HT-29 (cell line): ENCODE data around the gene IFI16. TPM values are rescaled to one million over a fixed set of nuclear protein-coding genes. Genes with fewer than 3 reads are reported as not detected.
"Not testable (repeated sequence)": the region's sequence is repeated elsewhere in the genome, so short reads cannot be mapped to it uniquely, and the experiment has no call there.

Source experiments
- DNase-seq: peaks from one replicate; pipeline ENCODE4 v3.0.0-alpha.2; 2015; ENCODE audit warnings: low spot score
- total RNA-seq: library from RNA; depleted of rRNA; stranded (reverse); fragments of >200 nt; shearing (Covaris generic); gene quantifications from 2 replicates; pipeline ENCODE4 v1.2.3, GENCODE V29; 2014

IFI16 gene
- total RNA-seq, 1 experiment from 2014 or later = not detected

- DNase-seq = no peak
Observed at GRCh38 chr1:159007726-159008125, 2.0 kb upstream of the IFI16 start.

- DNase-seq = no peak
Observed at GRCh38 chr1:159008744-159009188, 941 bp upstream of the IFI16 start.

- DNase-seq = no peak
Observed at GRCh38 chr1:159009287-159009686, 420 bp upstream of the IFI16 start.

- DNase-seq = no peak
Observed at GRCh38 chr1:159010391-159010790, 684 bp downstream of the IFI16 start.

GRCh38 chr1:159011001-159011400 is 1.3 kb downstream of the IFI16 start:
- DNase-seq = not testable (repeated sequence)

- DNase-seq = no peak
Observed at GRCh38 chr1:159011751-159012150, 2.0 kb downstream of the IFI16 start.

- DNase-seq = no peak
Observed at GRCh38 chr1:159012495-159012894, 2.8 kb downstream of the IFI16 start.

GRCh38 chr1:159014003-159014571 is 4.4 kb downstream of the IFI16 start:
- no peak for DNase-seq

GRCh38 chr1:159014851-159015250 is 5.1 kb downstream of the IFI16 start:
- no peak for DNase-seq

- DNase-seq = peak; percentile 11
Observed at GRCh38 chr1:159015440-159015909, 5.8 kb downstream of the IFI16 start.

- DNase-seq = no peak
Observed at GRCh38 chr1:159023723-159024122, 14.0 kb downstream of the IFI16 start.

- DNase-seq = no peak
Observed at GRCh38 chr1:159025043-159025442, 15.3 kb downstream of the IFI16 start.

GRCh38 chr1:159026841-159027240 is 17.1 kb downstream of the IFI16 start:
- DNase-seq = not testable (repeated sequence)

GRCh38 chr1:159030311-159030710 is 20.6 kb downstream of the IFI16 start:
- no peak for DNase-seq

- DNase-seq = no peak
Observed at GRCh38 chr1:159030877-159031447, 21.3 kb downstream of the IFI16 start.

- DNase-seq = no peak
Observed at GRCh38 chr1:159040206-159040605, 30.5 kb downstream of the IFI16 start.

- DNase-seq = no peak
Observed at GRCh38 chr1:159040893-159041724, 31.4 kb downstream of the IFI16 start.

- DNase-seq = not testable (repeated sequence)
Observed at GRCh38 chr1:159046486-159046885, 36.8 kb downstream of the IFI16 start.

- DNase-seq = no peak
Observed at GRCh38 chr1:159051436-159051835, 41.7 kb downstream of the IFI16 start.

- DNase-seq = no peak
Observed at GRCh38 chr1:159054427-159054826, 44.7 kb downstream of the IFI16 start.

GRCh38 chr1:159055181-159055641 is 45.5 kb downstream of the IFI16 start:
- no peak for DNase-seq

- no peak for DNase-seq
Observed at GRCh38 chr1:159056069-159056698, 46.5 kb downstream of the IFI16 start.
